ENCODE results near the gene MSLN.

GRCh38 chr16:794853-795466, 34.4 kb downstream of the MSLN start:
- TF ChIP-seq, protein P1, sequence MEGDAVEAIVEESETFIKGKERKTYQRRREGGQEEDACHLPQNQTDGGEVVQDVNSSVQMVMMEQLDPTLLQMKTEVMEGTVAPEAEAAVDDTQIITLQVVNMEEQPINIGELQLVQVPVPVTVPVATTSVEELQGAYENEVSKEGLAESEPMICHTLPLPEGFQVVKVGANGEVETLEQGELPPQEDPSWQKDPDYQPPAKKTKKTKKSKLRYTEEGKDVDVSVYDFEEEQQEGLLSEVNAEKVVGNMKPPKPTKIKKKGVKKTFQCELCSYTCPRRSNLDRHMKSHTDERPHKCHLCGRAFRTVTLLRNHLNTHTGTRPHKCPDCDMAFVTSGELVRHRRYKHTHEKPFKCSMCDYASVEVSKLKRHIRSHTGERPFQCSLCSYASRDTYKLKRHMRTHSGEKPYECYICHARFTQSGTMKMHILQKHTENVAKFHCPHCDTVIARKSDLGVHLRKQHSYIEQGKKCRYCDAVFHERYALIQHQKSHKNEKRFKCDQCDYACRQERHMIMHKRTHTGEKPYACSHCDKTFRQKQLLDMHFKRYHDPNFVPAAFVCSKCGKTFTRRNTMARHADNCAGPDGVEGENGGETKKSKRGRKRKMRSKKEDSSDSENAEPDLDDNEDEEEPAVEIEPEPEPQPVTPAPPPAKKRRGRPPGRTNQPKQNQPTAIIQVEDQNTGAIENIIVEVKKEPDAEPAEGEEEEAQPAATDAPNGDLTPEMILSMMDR (IDR thresholded peaks at IDR 0.05), result no peak
- TF ChIP-seq POLR2A (IDR thresholded peaks at IDR 0.05; ENCODE audit: low read depth) (no peak), EP300 (IDR thresholded peaks at IDR 0.05) (no peak), POLR2AphosphoS5 (IDR thresholded peaks at IDR 0.05) (no peak)

Measured in esophagus muscularis mucosa (tissue), 4 donors.